ENCODE results near the gene TUBA8.
"Not testable (repeated sequence)": the region's sequence is repeated elsewhere in the genome, so short reads cannot be mapped to it uniquely, and the experiment has no call there.

The TUBA8 gene

DNA sequence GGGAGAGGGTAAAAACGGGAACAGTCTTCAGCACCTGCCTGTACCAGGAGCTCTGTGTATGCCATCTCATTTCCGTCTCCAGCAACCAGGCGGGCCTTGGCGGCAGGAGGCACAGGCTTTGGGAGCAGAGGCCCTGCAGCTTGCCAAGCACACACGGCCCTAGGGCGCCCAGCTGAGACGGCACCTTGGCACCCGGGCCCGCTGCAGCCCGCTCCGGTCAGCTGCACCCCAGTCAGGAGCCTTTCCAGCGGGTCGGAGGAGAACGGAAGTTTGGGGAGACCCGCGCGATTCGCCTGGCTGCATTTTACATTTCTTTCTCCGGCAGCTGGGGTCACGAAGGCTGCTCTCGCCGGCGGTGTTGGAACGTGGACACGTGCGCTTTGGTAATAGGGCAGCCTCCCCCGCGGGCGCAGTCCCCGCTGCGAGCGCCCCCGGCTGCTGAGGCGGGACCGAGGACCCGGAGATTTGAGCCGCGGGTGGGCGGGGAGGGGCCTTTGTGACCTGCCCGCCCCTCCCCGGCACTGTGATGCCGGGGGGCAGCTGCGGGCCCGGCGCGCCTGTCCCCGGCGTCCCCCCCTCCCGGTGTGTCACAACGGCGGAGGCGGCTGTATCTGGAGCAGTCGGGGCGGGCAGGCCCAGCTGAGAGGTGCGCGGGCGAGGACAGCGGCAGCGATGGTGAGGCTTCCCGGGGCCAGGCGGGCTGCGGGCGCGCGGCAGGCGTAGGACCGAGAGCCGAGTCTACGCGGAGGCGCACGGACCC, at the start of gene TUBA8:
TSS of gene TUBA8 (plus strand) at position 616 of the 760 bp plus-strand sequence. CDS start at position 673, 57 bp downstream.
- TF ChIP-seq, protein P1, sequence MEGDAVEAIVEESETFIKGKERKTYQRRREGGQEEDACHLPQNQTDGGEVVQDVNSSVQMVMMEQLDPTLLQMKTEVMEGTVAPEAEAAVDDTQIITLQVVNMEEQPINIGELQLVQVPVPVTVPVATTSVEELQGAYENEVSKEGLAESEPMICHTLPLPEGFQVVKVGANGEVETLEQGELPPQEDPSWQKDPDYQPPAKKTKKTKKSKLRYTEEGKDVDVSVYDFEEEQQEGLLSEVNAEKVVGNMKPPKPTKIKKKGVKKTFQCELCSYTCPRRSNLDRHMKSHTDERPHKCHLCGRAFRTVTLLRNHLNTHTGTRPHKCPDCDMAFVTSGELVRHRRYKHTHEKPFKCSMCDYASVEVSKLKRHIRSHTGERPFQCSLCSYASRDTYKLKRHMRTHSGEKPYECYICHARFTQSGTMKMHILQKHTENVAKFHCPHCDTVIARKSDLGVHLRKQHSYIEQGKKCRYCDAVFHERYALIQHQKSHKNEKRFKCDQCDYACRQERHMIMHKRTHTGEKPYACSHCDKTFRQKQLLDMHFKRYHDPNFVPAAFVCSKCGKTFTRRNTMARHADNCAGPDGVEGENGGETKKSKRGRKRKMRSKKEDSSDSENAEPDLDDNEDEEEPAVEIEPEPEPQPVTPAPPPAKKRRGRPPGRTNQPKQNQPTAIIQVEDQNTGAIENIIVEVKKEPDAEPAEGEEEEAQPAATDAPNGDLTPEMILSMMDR (conservative IDR thresholded peaks at IDR 0.05; ENCODE audit: low read length), result no peak
- H3K4me3 ChIP-seq (ENCODE audit: low read length), result peak within 1 kb of the TSS; percentile 43
- peak; percentile 19 for DNase-seq (ENCODE audit: low read depth)

DNA sequence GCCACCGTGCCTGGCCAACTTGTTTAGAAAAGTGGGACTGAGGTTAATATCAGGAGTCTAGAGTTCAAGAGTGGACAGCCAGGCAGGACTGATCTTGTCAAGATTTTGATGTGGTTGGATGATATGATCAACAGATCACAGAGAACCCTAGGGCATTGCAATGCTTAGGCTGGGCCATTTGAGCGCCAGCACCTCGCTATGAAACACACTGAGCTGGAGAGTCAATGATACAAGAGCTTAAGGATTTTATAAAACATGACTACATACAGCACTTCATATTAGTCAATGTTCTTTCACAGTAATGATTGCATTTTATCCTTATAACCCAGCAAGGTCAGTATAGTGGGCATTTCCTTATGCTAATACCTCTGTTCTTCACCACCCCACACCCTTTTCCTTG, 48.2 kb upstream of the TUBA8 start:
- no peak for DNase-seq (ENCODE audit: low read depth)
- TF ChIP-seq, protein P1 (conservative IDR thresholded peaks at IDR 0.05; ENCODE audit: low read length), result no peak
- no peak overlapping the region for H3K4me3 ChIP-seq (ENCODE audit: low read length)

DNA sequence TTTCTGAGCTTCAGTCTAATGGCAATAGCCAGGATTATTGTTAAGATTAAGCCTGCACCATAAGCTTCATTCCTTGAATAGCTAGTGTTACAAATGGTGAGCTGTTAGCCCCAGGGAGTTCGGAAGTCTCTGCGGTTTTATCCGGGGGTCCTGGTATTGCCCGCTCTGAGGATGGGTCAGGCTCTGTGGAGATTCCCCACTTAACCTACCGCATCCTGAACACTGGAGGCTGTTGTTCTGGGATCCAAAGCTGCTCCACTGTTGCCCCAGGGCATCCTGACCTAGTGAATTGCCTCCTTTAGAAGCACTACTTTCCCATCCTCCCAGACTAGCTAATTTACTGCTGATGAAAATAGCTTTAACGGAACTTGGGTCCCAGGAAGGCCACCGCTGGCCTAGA, 47.3 kb upstream of the TUBA8 start:
- TF ChIP-seq, protein P1 (conservative IDR thresholded peaks at IDR 0.05; ENCODE audit: low read length), result no peak
- H3K4me3 ChIP-seq (ENCODE audit: low read length), result no peak overlapping the region
- no peak for DNase-seq (ENCODE audit: low read depth)

DNA sequence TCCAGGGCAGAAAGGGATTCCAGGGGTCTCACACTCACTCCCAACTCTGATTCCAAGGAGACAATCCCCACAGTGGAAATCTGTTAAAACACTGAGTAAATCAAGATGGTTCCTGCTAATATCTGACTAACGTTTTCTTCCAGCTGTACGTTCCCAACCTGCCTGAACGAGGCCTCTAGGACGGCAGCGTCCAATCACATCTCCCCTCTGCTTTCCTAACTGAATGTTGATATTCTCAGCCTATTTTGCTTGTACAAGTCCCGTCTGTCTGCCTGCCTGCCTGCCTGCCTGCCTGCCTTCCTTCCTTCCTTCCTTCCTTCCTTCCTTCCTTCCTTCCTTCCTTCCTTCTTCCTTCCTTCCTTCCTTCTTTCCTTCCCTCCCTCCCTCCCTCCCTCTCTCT, 46.9 kb upstream of the TUBA8 start:
- H3K4me3 ChIP-seq (ENCODE audit: low read length); DNase-seq (ENCODE audit: low read depth): not testable (repeated sequence)

DNA sequence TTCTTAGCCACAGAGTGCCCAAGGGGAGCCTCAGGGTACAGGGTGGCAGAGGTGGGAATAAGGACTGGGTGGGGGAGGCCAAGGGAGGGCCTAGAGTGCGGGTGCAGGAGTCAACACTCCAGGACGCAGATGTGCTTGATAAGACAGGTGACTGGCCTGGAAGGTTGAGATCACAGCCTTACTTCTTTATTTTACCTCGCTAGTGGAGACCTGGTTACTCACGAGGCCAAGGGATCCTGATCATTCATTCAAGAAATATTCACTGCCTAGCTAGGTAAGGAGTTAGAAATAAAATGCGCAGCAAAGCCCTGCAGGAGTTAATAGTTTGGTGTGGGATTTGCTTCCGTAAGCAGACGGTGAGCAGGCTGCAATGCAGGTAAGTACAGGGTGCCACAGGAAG, 46.0 kb upstream of the TUBA8 start:
- TF ChIP-seq, protein P1 (conservative IDR thresholded peaks at IDR 0.05; ENCODE audit: low read length), result no peak
- no peak overlapping the region for H3K4me3 ChIP-seq (ENCODE audit: low read length)
- no peak for DNase-seq (ENCODE audit: low read depth)

- no peak for DNase-seq (ENCODE audit: low read depth)
- no peak overlapping the region for H3K4me3 ChIP-seq (ENCODE audit: low read length)
- TF ChIP-seq, protein P1 (conservative IDR thresholded peaks at IDR 0.05; ENCODE audit: low read length), result no peak
Measured at GRCh38 chr22:18065256-18065655, 45.4 kb upstream of the TUBA8 start.

DNA sequence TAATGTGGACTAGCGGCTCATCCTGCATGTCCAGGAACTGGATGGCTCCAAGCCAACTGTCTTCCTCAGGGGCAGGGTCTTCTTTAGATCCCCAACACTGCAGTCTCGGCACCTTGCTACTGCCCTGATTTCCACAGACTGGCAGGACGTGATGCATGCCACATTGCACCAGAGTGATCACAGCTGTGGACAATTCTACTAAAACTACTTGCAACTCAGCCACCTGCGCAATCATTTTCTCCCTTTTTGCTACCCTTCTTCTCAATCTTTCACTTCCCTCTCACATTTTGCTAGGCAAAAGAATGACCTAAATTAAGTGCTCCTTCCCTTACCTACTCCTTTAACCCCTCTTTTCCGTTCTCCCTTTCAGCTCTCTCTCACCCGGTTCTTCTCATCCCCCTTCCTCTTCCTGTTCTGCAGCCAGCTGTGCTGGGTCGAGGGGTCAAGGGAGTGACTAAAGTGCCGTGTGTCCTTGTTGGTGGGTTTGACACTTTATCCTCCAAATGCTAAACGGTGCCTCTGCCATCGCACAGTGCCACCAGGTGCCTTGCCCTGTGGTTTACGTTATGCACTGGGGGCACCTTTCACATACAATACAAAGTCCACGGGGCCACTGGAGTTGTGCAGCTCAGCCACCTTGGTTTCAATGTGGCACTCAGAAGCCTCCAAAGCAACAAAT, 44.3 kb upstream of the TUBA8 start:
- DNase-seq (ENCODE audit: low read depth), result peak; percentile 15
- TF ChIP-seq, protein P1 (conservative IDR thresholded peaks at IDR 0.05; ENCODE audit: low read length), result no peak
- no peak overlapping the region for H3K4me3 ChIP-seq (ENCODE audit: low read length)

All from AG10803 (cell line).